Muscle layer of duodenum (tissue), 2 donors: ENCODE data around the gene PARP1.
"Not testable (repeated sequence)": the region's sequence is repeated elsewhere in the genome, so short reads cannot be mapped to it uniquely, and the experiment has no call there.

ENCODE experiments used
- H3K27ac ChIP-seq: one replicate; pipeline ENCODE4 v1.7.0; 2013; ENCODE audit warnings: mild to moderate bottlenecking, low read length
- H3K27me3 ChIP-seq: one replicate; pipeline ENCODE4 v1.7.0; 2013; ENCODE audit warnings: low read depth, mild to moderate bottlenecking, control low read depth, low read length
- H3K36me3 ChIP-seq, 2 donors: one replicate each; pipeline ENCODE4 v1.7.0; 2013; ENCODE audit warnings: low read length in 2 of 2, control low read depth in 1 of 2, mild to moderate bottlenecking in 1 of 2; ENCODE audit not compliant: insufficient read depth in 2 of 2, control insufficient read depth in 1 of 2
- H3K4me1 ChIP-seq, 2 donors: one replicate each; pipeline ENCODE4 v1.7.0; 2013; ENCODE audit warnings: low read length in 2 of 2, mild to moderate bottlenecking in 2 of 2, control low read depth in 1 of 2, moderate library complexity in 1 of 2; ENCODE audit not compliant: insufficient read depth in 2 of 2, control insufficient read depth in 1 of 2
- H3K4me3 ChIP-seq, 2 donors: one replicate each; pipeline ENCODE4 v1.7.0; 2013; ENCODE audit warnings: low read length in 2 of 2, low read depth in 1 of 2, mild to moderate bottlenecking in 1 of 2
- H3K9me3 ChIP-seq, 2 donors: one replicate each; pipeline ENCODE4 v1.7.0; 2013; ENCODE audit warnings: low read length in 2 of 2, control low read depth in 1 of 2, mild to moderate bottlenecking in 1 of 2; ENCODE audit not compliant: control insufficient read depth in 1 of 2
- donor health status: healthy.

The PARP1 gene

GRCh38 chr1:226428348-226428747 lies 20.5 kb upstream of the PARP1 start:
- Histone ChIP-seq H3K4me1 (no peaks in the 10 kb centered on the region), H3K9me3 (no peaks in the 10 kb centered on the region), H3K27me3 (no peaks in the 10 kb centered on the region), H3K4me3 (no peak overlapping the region), H3K27ac (no peak overlapping the region), H3K36me3 (no peaks in the 10 kb centered on the region)

DNA sequence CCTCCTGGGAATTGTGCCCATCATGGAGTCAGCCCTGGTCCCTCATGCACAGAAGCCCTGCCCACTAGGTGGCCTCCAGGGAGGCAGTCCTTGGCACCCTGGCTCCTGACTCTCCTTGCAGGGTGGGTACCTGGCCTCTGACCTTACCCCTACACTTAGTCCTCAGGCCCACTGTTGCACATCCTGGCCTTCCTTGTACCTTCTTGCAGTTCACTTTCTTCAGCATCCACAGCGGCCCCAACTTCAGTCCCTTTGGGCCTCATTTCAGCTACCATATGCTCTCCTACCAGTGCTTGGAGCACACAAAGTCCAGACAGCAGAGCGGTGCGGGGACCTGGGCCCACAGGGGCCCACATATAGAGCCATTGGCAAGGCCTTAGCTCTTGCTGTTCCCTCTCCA lies 19.2 kb upstream of the PARP1 start:
- H3K4me1 ChIP-seq, result no peaks in the 10 kb centered on the region
- no peaks in the 10 kb centered on the region for H3K9me3 ChIP-seq
- H3K27ac ChIP-seq, result no peak overlapping the region
- H3K27me3 ChIP-seq, result no peaks in the 10 kb centered on the region
- no peak overlapping the region for H3K4me3 ChIP-seq
- H3K36me3 ChIP-seq, result no peaks in the 10 kb centered on the region

DNA sequence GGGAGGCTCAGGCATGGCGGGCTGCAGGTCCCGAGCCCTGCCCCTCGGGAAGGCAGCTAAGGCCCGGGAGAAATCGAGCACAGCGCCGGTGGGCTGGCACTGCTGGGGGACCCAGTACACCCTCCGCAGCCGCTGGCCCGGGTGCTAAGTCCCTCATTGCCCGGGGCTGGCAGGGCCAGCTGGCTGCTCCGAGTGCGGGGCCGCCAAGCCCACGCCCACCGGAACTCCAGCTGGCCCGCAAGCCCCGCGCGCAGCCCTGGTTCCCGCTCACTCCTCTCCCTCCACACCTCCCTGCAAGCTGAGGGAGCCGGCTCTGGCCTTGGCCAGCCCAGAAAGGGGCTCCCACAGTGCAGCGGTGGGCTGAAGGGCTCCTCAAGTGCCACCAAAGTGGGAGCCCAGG lies 18.5 kb upstream of the PARP1 start:
- not testable (repeated sequence) for H3K27me3 ChIP-seq, H3K36me3 ChIP-seq, H3K9me3 ChIP-seq, H3K4me1 ChIP-seq, H3K27ac ChIP-seq, H3K4me3 ChIP-seq

DNA sequence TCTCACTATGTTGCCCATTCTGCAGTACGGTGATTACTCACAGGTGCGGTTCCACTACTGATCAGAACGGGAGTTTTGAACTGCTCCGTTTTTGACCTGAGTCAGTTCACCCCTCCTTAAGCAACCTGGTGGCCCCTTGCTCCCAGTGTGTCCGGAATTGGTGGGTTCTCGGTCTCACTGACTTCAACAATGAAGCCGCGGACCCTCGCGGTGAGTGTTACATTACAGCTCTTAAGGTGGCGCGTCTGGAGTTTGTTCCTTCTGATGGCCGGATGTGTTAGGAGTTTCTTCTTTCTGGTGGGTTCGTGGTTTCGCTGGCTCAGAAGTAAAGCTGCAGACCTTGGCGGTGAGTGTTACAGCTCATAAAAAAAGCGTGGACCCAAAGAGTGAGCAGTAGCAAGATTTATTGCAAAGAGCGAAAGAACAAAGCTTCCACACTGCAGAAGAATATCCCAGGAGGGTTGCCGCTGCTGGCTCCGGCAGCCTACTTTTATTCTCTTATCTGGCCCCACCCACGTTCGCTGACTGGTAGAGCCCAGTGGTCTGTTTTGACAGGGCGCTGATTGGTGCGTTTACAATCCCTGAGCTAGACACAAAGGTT lies 17.6 kb upstream of the PARP1 start:
- no peak overlapping the region for H3K4me3 ChIP-seq

GRCh38 chr1:226425004-226425378 lies 17.1 kb upstream of the PARP1 start:
- no peak overlapping the region for H3K4me3 ChIP-seq

More for the DNA sequence above, 17.6 kb upstream of the PARP1 start:
- no peaks in the 10 kb centered on the region for H3K27me3 ChIP-seq
- H3K36me3 ChIP-seq, result no peaks in the 10 kb centered on the region
- no peaks in the 10 kb centered on the region for H3K4me1 ChIP-seq
- no peaks in the 10 kb centered on the region for H3K9me3 ChIP-seq
- no peak overlapping the region for H3K27ac ChIP-seq

GRCh38 chr1:226424221-226425003 lies 16.5 kb upstream of the PARP1 start:
- Histone ChIP-seq H3K27me3 (no peaks in the 10 kb centered on the region), H3K27ac (no peak overlapping the region), H3K4me3 (no peak overlapping the region), H3K9me3 (no peaks in the 10 kb centered on the region), H3K36me3 (no peaks in the 10 kb centered on the region), H3K4me1 (no peaks in the 10 kb centered on the region)

More at GRCh38 chr1:226425004-226425378, 17.1 kb upstream of the PARP1 start:
- H3K27ac ChIP-seq, result no peak overlapping the region
- H3K4me1 ChIP-seq, result no peaks in the 10 kb centered on the region
- no peaks in the 10 kb centered on the region for H3K36me3 ChIP-seq
- no peaks in the 10 kb centered on the region for H3K27me3 ChIP-seq
- H3K9me3 ChIP-seq, result no peaks in the 10 kb centered on the region

DNA sequence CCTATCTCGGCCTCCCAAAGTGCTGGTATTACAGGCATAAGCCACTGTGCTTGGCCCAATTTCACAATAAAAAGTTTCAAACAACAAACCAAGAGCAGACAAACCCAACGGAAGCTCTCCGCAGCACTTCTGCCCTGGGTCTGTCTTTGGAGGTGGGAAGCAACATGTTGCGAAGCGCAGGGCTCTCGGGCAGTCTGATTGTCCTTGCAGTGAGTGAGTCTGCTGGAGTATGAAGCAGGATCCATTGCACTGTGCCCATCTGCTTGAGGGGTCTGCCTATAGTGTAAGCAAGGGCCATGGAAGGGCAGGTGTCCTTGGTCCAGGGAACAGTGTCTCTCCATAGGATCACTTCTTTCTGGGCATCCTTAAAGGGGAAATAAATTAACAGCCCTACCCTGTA lies 14.6 kb upstream of the PARP1 start:
- H3K27ac ChIP-seq, result no peak overlapping the region
- H3K27me3 ChIP-seq, result no peaks in the 10 kb centered on the region
- H3K4me3 ChIP-seq, result no peak overlapping the region
- H3K4me1 ChIP-seq, result no peaks in the 10 kb centered on the region
- no peaks in the 10 kb centered on the region for H3K36me3 ChIP-seq
- H3K9me3 ChIP-seq, result no peaks in the 10 kb centered on the region

- no peak overlapping the region for H3K4me3 ChIP-seq
- no peaks in the 10 kb centered on the region for H3K4me1 ChIP-seq
These were observed 13.0 kb upstream of the PARP1 start for GRCh38 chr1:226420897-226421296.

GRCh38 chr1:226420328-226420727 lies 12.4 kb upstream of the PARP1 start:
- H3K27me3 ChIP-seq, result no peaks in the 10 kb centered on the region
- H3K27ac ChIP-seq, result no peak overlapping the region
- H3K36me3 ChIP-seq, result no peaks in the 10 kb centered on the region
- H3K4me1 ChIP-seq, result no peaks in the 10 kb centered on the region
- no peaks in the 10 kb centered on the region for H3K9me3 ChIP-seq
- H3K4me3 ChIP-seq, result no peak overlapping the region

More at GRCh38 chr1:226420897-226421296, 13.0 kb upstream of the PARP1 start:
- H3K27ac ChIP-seq, result no peak overlapping the region
- H3K9me3 ChIP-seq, result no peaks in the 10 kb centered on the region
- no peaks in the 10 kb centered on the region for H3K27me3 ChIP-seq
- no peaks in the 10 kb centered on the region for H3K36me3 ChIP-seq

DNA sequence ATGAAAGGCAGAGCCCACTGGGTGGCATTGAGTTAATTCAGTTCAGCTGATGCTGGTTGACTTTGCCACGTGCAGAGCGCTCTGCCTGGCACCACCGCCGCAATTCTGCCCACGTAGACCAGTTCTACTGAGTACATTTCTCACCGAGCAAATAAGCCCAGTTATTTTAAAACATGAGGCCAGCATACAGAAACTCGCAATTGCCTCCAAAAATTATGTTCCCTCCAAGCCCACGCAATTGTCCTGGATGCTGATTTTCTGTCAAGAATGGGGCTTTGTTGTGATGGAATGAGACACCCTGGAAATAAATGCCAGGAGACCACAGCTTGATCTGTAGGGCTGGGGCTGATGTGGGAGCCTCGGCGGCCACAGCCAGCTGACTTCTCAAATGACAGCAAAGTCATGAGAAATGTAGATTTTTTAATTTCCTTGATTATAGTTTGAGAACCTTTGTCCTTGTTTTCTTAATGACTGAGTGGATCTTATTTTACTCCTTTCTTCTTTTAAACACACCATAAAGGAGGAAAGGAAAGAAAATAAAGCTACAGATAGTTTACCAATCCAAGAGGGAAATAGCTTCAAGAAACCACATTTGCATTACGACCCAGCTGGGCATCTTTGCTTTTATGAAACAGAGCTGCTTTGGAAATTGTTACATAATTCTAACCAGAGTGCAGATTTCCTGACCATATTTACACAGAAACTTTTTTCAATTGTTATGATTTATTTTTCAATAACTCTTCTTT lies 11.6 kb upstream of the PARP1 start:
- no peaks in the 10 kb centered on the region for H3K36me3 ChIP-seq
- no peaks in the 10 kb centered on the region for H3K9me3 ChIP-seq
- no peaks in the 10 kb centered on the region for H3K27me3 ChIP-seq
- no peaks in the 10 kb centered on the region for H3K4me1 ChIP-seq
- H3K4me3 ChIP-seq, result no peak overlapping the region
- no peak overlapping the region for H3K27ac ChIP-seq

GRCh38 chr1:226417830-226418546 lies 10.1 kb upstream of the PARP1 start:
- Histone ChIP-seq H3K4me1 (no peaks in the 10 kb centered on the region), H3K27me3 (no peaks in the 10 kb centered on the region), H3K27ac (no peak overlapping the region), H3K9me3 (no peaks in the 10 kb centered on the region), H3K36me3 (no peaks in the 10 kb centered on the region), H3K4me3 (no peak overlapping the region)
